ENCODE data around the gene UBE2R2.
"Not testable (repeated sequence)": the region's sequence is repeated elsewhere in the genome, so short reads cannot be mapped to it uniquely, and the experiment has no call there.

The UBE2R2 gene

DNA sequence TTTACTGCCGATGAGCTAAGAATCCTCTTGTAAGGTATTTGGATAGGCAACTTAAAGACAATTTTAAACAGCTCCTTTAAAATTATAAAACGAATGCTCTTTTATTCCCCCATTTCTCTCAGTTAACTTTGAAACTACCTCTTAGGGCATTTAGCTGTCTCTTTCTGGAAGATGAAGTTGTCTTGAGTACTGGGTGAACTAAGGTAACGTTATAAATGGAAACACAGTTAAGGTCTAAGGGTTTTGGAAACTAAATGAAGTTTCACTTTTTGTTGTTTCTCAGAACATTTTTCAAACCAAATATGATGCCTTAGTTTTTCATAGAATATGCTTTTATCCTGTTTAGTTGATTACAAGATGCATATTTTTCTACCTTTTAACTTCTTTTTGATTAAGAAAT is 6.8 kb downstream of the UBE2R2 start:
- ChIA-PET POLR2A (interaction anchor here (0.5 to 0.7 kb wide), 2 partner anchors 30 to 154 kb away, joined by 3 to 4 read pairs; no protein-coding TSS in a partner anchor), CTCF (interaction anchor here (0.6 to 2.3 kb wide), 2 partner anchors 10 to 241 kb away, joined by 3 to 15 read pairs; no protein-coding TSS in a partner anchor)
- no peaks in the 10 kb centered on the region for H3K9me3 ChIP-seq (ENCODE audit: control insufficient read depth, insufficient read depth, low read depth, low read length)
- H3K36me3 ChIP-seq (ENCODE audit: control insufficient read depth in 2 of 2, insufficient read depth in 1 of 2, low read length in 2 of 2), result peaks cover 0 to 7% of the 10 kb centered on the region in 2 experiments; a peak in 2 of 3 replicates
- H3K27ac ChIP-seq (ENCODE audit: extremely low read depth, low read depth, low read length), result no peak overlapping the region
- H3K4me3 ChIP-seq (ENCODE audit: low read depth, low read length), result no peak overlapping the region
- no peak for TF ChIP-seq SCRT1 (tag by site-specific recombination; IDR thresholded peaks at IDR 0.05; ENCODE audit: borderline replicate concordance)
- no peak for TF ChIP-seq ZNF544 (tag by site-specific recombination; IDR thresholded peaks at IDR 0.05)
- TF ChIP-seq ZNF623 (tag by site-specific recombination; IDR thresholded peaks at IDR 0.05), result no peak
- TF ChIP-seq HOXD13 (CRISPR knock-in tag; IDR thresholded peaks at IDR 0.05; ENCODE audit: borderline replicate concordance), result no peak
- TF ChIP-seq KLF16 (tag by site-specific recombination; IDR thresholded peaks at IDR 0.05), result no peak
- TF ChIP-seq ZSCAN23 (tag by site-specific recombination; IDR thresholded peaks at IDR 0.05), result no peak
- H3K4me1 ChIP-seq (ENCODE audit: control insufficient read depth, insufficient read depth, low read length), result peaks cover 2% of the 10 kb centered on the region; the same call in 1 of the 2 replicates

- POLR2A ChIA-PET, result interaction anchor here (1.3 kb wide), 1 partner anchor 9 kb away, joined by 3 read pairs; no protein-coding TSS in a partner anchor
- not testable (repeated sequence) for H3K4me3 ChIP-seq (ENCODE audit: low read depth, low read length); H3K9me3 ChIP-seq (ENCODE audit: control insufficient read depth, insufficient read depth, low read depth, low read length); H3K36me3 ChIP-seq (ENCODE audit: control insufficient read depth in 2 of 2, insufficient read depth in 1 of 2, low read length in 2 of 2); H3K4me1 ChIP-seq (ENCODE audit: control insufficient read depth, insufficient read depth, low read length); H3K27ac ChIP-seq (ENCODE audit: extremely low read depth, low read depth, low read length)
- CTCF ChIA-PET, result interaction anchor here (0.7 to 1.0 kb wide), 2 partner anchors 13 to 32 kb away, joined by 3 read pairs; no protein-coding TSS in a partner anchor
These were observed 10.3 kb downstream of the UBE2R2 start for GRCh38 chr9:33827285-33827684.

DNA sequence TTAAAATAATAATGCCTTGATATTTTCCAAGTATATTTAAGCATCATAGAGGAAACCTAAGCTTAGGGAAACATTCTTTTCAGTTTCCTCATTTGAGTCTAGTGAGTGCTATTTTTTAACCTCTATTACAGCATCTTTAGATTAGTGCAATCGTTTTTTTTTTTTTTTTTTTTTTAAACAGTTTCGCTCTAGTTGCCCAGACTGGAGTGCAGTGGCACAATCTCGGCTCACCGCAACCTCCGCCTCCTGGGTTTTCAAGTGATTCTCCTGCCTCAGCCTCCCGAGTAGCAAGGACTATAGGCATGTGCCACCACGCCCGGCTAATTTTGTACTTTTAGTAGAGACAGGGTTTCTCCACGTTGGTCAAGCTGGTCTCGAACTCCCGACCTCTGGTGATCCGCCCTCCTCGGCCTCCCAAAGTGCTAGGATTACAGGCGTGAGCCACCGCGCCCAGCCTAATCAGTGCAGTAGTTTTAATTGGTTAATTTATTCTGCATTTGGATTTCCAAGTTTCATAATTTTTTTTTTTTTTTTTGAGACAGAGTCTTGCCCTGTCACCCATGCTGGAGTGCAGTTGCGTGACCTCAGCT is 12.8 kb downstream of the UBE2R2 start:
- H3K27ac ChIP-seq (ENCODE audit: extremely low read depth, low read depth, low read length); H3K4me1 ChIP-seq (ENCODE audit: control insufficient read depth, insufficient read depth, low read length); POLR2A ChIA-PET; H3K36me3 ChIP-seq (ENCODE audit: control insufficient read depth in 2 of 2, insufficient read depth in 1 of 2, low read length in 2 of 2); H3K4me3 ChIP-seq (ENCODE audit: low read depth, low read length); H3K9me3 ChIP-seq (ENCODE audit: control insufficient read depth, insufficient read depth, low read depth, low read length); CTCF ChIA-PET: not testable (repeated sequence)

GRCh38 chr9:33835625-33836260 is 18.8 kb downstream of the UBE2R2 start:
- ChIA-PET CTCF (interaction anchor here (0.7 kb wide), 2 partner anchors 212 to 309 kb away, joined by 4 to 5 read pairs; no protein-coding TSS in a partner anchor), POLR2A (interaction anchor here (0.6 to 1.8 kb wide), 2 partner anchors 8 to 49 kb away, joined by 3 read pairs; no protein-coding TSS in a partner anchor)
- TF ChIP-seq PRDM1 (tag by site-specific recombination; IDR thresholded peaks at IDR 0.05) (no peak), ZNF621 (tag by site-specific recombination; IDR thresholded peaks at IDR 0.05) (no peak), ZNF76 (tag by site-specific recombination; IDR thresholded peaks at IDR 0.05; ENCODE audit: borderline replicate concordance, low read depth) (no peak), ZFHX2 (tag by site-specific recombination; conservative IDR thresholded peaks at IDR 0.05) (no peak), ZNF560 (tag by site-specific recombination; IDR thresholded peaks at IDR 0.05; ENCODE audit: borderline replicate concordance) (no peak)
- TF ChIP-seq, protein P1, sequence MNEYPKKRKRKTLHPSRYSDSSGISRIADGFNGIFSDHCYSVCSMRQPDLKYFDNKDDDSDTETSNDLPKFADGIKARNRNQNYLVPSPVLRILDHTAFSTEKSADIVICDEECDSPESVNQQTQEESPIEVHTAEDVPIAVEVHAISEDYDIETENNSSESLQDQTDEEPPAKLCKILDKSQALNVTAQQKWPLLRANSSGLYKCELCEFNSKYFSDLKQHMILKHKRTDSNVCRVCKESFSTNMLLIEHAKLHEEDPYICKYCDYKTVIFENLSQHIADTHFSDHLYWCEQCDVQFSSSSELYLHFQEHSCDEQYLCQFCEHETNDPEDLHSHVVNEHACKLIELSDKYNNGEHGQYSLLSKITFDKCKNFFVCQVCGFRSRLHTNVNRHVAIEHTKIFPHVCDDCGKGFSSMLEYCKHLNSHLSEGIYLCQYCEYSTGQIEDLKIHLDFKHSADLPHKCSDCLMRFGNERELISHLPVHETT (tag by site-specific recombination; IDR thresholded peaks at IDR 0.05), result no peak
- Histone ChIP-seq H3K4me3 (ENCODE audit: low read depth, low read length) (no peak overlapping the region), H3K9me3 (ENCODE audit: control insufficient read depth, insufficient read depth, low read depth, low read length) (no peaks in the 10 kb centered on the region), H3K36me3 (ENCODE audit: control insufficient read depth in 2 of 2, insufficient read depth in 1 of 2, low read length in 2 of 2) (peaks cover 0 to 5% of the 10 kb centered on the region in 2 experiments; a peak in 1 of 3 replicates), H3K27ac (ENCODE audit: extremely low read depth, low read depth, low read length) (no peak overlapping the region), H3K4me1 (ENCODE audit: control insufficient read depth, insufficient read depth, low read length) (no peaks in the 10 kb centered on the region; the same call in 1 of the 2 replicates)

DNA sequence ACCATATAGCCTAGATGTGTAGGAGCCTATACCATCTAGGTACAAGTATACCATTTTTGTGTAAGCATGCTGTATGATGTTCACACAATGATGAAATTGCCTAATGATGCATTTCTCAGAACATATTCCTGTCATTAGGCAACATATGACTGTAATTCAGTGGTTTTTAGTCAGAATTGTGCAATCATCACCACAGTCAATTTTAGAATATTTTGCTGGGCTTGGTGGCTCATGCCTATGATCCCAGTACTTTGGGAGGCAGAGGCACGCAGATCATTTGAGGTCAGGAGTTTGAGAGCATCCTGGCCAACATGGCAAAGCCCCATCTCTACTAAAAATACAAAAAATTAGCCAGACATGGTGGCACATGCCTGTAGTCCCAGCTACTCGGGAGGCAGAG is 19.3 kb downstream of the UBE2R2 start:
- H3K36me3 ChIP-seq (ENCODE audit: control insufficient read depth in 2 of 2, insufficient read depth in 1 of 2, low read length in 2 of 2); H3K27ac ChIP-seq (ENCODE audit: extremely low read depth, low read depth, low read length); H3K4me1 ChIP-seq (ENCODE audit: control insufficient read depth, insufficient read depth, low read length); H3K9me3 ChIP-seq (ENCODE audit: control insufficient read depth, insufficient read depth, low read depth, low read length); H3K4me3 ChIP-seq (ENCODE audit: low read depth, low read length): not testable (repeated sequence)
- ChIA-PET POLR2A (interaction anchor here (0.6 to 1.8 kb wide), 2 partner anchors 8 to 49 kb away, joined by 3 read pairs; no protein-coding TSS in a partner anchor), CTCF (interaction anchor here (0.6 to 0.7 kb wide), 2 partner anchors 212 to 1370 kb away, joined by 4 to 5 read pairs; no protein-coding TSS in a partner anchor)
- TF ChIP-seq, protein P2, sequence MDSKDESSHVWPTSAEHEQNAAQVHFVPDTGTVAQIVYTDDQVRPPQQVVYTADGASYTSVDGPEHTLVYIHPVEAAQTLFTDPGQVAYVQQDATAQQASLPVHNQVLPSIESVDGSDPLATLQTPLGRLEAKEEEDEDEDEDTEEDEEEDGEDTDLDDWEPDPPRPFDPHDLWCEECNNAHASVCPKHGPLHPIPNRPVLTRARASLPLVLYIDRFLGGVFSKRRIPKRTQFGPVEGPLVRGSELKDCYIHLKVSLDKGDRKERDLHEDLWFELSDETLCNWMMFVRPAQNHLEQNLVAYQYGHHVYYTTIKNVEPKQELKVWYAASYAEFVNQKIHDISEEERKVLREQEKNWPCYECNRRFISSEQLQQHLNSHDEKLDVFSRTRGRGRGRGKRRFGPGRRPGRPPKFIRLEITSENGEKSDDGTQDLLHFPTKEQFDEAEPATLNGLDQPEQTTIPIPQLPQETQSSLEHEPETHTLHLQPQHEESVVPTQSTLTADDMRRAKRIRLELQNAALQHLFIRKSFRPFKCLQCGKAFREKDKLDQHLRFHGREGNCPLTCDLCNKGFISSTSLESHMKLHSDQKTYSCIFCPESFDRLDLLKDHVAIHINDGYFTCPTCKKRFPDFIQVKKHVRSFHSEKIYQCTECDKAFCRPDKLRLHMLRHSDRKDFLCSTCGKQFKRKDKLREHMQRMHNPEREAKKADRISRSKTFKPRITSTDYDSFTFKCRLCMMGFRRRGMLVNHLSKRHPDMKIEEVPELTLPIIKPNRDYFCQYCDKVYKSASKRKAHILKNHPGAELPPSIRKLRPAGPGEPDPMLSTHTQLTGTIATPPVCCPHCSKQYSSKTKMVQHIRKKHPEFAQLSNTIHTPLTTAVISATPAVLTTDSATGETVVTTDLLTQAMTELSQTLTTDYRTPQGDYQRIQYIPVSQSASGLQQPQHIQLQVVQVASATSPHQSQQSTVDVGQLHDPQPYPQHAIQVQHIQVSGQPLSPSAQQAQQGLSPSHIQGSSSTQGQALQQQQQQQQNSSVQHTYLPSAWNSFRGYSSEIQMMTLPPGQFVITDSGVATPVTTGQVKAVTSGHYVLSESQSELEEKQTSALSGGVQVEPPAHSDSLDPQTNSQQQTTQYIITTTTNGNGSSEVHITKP (tag by site-specific recombination; IDR thresholded peaks at IDR 0.05), result peak; percentile 72
- TF ChIP-seq ZNF211 (tag by site-specific recombination; IDR thresholded peaks at IDR 0.05; ENCODE audit: low read depth), result 0 out of 2 replicates have a peak, but pooled peaks have one; percentile 48
